OCI-M1 (cell line): ENCODE measurements around the gene LRFN5.
A peak's percentile ranks its signal among the peaks of the same experiment; 100 is the strongest.

Source experiments
- DNase-seq: peaks from one replicate; lab custom pipeline; 2025; lab: John Stamatoyannopoulos, UW

LRFN5 gene

DNA sequence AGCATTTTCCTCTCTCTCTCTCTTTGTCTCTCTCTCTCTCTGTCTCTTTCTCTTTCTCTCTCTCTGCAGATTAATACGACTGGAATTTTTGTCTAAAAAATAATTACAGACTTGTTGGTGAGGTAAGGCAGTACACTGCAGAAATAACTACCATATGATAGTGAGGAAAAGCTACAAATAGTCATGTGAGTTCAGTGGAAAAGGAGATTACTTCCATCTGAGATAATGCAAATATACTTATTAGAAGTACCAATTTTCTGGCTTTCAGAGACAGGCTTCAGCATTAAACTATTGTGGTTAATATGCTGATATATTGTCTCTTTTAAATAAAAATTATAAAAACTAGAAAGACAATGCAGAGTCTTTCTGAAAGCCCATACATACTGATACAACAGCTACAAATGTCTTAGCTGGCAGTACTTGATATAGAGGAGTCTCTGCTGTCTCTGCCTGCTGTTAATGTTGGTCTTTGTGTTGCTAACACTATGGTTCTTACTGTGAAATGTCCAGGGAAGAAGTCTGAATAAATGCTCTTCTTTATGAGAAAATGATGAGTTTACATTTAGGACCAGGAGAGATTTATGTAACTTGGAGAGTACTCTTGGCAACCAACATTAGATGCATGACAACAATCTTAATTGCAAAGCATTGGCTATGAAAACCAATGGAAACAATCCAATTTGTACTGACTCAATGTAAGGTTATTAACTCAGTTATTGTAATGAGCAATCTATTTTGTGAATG, 167.0 kb downstream of the LRFN5 start:
- no peak for DNase-seq

DNA sequence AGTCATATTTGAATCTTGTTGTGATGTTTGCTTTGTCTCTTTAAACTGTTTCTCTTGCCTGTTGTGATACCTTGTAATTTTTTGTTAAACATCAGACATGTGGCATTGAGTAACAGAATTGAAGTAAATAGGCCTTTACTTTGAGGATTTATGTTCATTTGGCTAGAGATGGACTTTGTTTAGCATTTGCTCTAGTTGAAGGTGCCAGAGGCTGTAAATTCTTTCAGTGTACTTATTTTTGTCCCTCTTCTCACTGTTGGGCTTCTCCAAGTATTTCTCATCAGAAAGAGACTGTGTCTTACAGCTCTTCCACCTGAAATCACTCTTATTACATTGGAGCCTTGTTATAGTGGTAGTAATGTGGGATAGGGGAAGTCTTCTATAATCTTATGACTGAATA, 175.8 kb downstream of the LRFN5 start:
- DNase-seq = no peak

DNA sequence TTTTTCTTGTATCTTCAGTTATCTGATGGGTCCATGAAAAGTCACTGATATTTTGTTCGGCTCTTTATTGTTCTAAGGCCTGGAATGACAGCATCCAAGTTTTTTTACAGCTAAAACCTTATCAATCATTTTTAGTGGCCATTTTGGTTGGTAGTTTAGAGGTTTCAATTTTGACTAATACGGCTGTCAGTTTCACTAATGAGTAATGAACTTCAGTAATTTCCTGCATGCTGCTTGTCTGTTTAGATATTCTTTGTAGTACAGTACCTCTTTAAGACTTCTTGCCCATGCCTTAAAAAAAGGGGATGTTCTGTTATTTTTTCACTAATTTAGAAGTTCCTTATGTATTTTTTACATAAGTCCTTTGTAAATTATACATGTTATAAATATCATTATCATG, 176.7 kb downstream of the LRFN5 start:
- DNase-seq = no peak

DNA sequence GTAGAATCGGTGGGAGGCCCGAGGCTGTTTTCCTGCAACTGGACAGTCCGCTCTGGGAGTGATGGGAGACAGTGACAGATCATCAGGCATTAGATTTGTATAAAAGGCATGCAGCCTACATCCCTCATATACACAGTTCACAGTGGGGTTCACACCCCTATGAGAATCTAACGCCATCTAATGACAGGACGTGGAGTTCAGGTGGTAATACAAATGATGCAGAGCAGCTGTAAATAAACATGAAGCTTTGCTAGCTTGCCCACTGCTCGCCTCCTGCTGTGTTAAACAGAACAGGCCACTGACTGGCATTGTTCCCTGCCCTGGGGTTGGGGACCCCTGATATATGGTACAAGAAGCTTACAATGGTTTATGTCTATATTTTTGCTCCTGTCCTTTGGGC, 179.0 kb downstream of the LRFN5 start:
- no peak for DNase-seq

DNA sequence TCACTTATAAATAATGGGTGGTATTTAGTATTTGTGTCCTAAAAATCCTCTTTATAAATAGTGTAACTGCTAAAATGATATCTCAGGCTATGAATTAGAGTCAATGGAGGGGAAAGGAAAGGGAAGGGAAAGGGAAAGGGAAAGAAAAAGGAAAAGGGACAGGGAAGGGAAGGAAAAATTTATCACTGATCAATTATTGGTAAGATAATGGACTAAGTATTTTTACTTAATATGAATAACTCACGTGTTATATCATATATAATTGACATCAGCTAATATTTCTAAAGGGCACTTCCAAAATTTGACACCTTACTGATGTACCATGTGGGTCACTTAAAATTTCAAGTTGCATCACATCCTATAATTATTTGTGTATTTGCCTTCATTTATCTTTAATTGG, 193.1 kb downstream of the LRFN5 start:
- DNase-seq = no peak

DNA sequence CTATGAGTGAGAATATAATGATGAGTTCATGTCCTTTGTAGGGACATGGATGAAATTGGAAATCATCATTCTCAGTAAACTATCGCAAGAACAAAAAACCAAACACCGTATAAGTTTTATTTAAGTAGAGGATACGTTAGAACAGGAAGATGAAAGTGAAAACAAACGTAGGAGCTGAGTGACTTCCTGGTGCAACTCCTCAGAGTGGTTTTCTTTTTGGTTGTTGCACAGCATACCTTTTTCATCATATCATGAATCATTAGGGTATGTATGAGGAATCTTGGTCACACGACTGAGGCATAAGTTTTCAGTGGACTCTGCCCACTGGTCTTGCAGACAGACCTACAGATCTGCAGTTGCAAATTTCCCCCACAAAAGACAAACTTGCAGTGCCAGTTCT, 199.0 kb downstream of the LRFN5 start:
- no peak for DNase-seq

DNA sequence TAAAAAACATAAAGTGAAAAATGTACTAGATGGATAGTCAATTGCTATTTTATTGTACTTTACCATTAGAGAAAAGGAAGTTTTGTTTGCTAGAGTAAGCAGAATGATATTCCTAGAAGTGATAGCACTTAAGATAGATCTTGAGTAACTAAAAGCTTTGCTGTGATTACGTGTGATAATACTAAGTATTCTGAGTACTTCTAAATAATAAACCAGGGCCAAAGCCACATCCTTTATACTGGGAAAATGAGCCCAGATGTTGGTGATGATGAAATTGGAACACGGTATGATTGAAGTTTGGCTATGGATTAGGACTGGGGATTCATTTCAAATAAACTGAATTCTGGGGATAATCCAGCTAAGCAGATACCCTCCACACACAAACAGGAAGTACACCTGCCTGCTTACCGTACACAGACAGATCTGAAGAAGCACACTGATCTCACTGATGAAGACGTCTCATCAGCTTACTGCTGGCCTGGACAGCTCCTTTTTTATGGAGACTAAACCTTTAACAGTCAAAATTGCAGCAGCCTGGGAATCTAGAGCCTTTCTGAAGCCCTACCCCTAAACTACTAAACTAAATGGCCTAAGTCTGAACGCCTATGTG, 199.8 kb downstream of the LRFN5 start:
- DNase-seq = no peak

DNA sequence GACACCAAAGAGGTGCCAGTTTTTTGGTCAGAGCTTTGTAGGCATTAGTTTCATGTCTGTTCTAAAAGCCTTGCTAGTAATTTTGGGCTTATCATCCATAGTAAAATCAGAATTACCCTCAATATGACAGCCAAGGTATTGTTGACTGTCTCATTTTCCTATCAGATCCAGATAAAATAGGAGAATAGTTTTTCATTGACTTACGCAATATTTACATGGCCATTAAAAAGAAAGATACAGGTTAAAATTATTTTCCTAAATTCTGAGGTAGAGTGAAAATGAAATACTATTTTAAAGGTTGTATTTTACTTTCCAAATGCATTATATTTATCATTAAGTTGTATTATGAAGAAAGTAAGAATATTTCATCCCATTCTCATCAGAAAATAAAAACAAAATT, 203.7 kb downstream of the LRFN5 start:
- DNase-seq = no peak

DNA sequence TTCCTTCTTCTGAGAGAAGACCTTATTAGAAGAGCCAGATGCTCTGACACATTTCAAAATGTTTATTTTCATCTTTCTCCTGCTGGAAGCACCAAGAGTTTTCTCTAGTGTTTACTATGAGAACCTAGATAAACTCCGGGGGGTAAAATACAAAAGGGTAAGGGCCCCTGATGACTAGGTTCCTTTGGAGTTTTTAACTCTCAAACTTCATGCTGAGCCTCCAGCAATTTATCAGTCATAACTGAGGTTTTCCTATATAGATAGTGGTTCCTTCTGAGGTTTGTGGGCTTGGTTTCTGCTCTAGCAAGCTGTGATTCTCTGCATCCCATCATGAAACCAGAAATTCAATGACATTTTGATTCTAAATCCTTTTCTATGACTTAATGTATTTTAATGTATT, 210.9 kb downstream of the LRFN5 start:
- peak; percentile 16 for DNase-seq

DNA sequence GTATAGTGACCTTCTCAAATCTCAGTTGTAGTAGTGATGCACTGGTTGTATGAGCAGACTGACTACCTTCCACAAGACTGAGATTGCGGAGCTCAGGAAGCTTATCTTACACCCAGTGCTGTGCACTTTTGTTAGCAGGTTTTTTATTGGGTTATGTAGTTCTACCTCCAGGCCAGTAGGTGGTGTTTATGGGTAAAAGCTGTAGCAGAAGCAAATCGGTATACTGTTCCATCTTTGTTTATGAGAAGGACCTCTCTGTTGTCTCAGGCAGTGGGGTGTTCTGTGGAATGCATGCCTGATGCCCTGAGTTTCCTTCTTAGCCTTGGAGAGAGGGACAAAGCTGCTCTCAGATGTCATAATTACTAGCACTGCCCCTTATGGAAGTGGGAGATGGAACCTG, 217.8 kb downstream of the LRFN5 start:
- DNase-seq = no peak

DNA sequence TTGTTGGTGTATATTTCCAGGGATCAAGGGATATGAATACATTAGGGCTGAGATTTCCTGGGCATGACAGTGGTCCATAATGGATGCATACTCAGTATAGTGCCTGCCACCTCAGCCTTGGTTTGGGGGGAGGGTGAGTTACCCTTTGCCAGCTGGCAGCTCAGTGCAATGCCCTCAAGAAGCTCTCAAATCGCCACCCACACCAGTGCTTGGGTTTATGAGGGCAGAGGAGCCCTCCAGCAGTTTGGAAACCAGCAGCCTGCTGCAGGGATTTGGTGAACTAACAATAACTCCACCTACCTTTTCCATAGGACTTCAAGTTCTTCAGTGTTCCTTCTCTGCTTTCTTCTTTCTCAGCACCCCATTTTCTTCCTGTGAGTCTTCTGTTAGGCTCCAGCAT, 218.9 kb downstream of the LRFN5 start:
- no peak for DNase-seq

DNA sequence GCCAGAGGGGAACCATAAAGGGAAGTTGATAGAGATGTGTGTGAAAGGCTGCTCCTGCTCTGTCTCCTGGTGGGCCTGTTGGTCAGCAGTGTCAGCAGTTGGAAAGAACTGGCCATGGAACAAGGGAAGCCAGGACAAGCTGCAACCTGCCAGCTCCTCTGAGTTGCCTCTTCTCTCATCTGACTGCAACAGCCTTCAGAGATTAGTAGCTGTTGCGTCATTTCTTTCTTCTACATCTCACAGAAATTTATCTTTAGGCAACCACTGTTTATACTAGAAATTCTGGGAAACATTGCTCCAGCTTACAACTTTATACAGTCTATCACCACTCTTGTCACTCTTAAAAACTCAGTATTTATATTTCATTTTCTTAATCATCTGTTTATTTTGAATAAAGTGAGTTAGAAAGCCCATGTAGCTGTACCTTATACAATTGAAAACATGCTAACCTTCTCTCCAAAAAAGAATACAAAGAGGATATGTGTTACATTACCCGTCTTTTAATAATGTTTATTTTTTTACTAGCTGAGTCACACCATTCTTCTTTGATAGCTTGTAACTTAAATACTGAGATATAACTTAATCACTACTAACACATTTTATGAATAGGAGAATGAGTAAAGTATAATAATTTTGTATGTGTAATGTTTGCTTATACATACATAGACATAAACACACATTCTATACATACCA, 224.2 kb downstream of the LRFN5 start:
- DNase-seq = peak; percentile 81

DNA sequence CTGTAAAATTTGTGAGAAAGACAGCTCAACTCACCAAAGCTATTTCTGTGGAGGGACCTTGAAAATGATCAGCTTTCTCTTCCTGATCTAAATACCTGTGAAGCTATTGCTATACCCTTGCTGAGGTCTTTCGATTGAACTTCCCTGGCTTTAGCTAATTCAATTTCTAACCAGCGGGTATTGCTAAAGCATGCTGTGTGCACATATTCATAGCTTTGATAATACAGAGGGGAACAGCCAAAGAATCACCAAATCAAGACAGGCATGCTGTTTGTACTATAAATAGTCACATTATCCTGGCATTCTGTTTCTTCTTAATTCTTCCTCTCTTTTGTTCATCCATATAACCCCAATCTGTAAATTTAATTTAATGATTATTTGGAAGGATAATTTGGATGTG, 233.0 kb downstream of the LRFN5 start:
- no peak for DNase-seq

DNA sequence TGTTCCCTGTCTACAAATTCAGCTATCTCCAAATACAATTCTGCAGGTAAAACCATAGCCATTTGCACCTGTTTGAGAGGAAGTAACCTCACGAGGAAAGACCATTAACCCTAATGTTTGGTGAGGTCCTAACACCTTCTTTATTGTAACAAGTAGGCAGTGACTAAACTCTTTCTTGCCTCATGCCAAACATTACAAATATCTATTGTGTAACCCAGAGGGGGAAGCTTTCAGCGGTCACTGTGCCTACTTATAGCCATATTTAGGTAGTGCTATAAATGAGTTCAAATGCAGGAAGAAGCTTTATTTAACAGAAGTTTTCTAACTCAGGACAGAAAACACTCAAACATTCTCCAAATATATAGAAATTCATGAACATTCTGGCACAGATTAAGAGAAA, 252.7 kb downstream of the LRFN5 start:
- no peak for DNase-seq

DNA sequence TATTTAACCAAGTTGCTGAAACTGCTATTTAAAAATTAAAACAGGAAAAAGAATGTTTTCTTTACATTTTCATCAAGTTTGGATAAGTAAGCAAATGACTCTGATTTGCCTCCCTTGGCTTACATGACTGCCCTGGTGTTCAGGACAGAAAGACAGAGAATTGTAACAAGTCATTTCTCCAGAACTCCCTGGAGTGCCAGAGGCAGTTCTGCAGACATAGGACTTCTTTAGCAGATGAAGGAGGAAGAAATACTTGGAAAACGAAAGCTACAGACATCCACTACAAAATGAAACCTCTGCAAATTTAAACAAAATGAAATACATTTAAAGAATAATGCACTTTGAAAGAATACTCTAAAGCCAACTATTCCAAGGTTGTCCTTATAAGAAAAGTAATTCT, 253.9 kb downstream of the LRFN5 start:
- peak; percentile 3 for DNase-seq

DNA sequence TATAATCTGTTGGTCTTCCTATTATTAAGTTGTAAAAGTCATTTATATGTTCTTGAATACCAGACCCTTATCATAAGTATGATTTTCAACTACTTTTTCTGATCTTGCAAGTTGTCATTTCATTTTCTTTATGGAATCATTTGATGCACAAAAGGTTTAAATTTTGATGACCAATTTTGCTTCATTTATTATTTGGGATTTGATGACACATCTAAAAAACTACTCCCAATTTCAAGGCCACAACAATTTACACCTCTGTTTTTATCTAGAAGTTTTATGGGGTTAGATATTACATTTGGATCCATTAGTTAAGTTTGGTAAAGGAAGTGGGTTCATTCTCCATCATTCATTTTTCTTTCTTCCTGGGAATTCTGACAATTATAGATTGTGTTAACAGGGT, 259.2 kb downstream of the LRFN5 start:
- DNase-seq = no peak

DNA sequence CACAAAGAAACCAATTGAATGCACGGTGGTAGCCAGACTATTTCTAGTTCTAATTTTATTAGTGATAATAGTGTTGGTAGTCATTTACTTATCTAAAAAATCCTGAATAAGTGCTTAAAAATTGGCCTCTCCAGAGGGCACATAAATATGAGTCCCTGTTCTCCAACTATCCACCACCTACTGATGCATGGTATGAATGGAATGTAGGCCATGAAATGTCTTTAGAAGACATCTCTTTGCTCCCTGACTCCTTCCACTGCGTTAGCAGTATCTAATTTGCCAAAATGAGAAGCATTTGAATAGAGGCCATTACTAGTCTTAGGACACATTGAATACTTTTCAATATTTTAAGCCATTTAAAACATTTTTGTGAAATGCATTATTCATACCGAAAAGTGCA, 261.7 kb downstream of the LRFN5 start:
- DNase-seq = no peak

DNA sequence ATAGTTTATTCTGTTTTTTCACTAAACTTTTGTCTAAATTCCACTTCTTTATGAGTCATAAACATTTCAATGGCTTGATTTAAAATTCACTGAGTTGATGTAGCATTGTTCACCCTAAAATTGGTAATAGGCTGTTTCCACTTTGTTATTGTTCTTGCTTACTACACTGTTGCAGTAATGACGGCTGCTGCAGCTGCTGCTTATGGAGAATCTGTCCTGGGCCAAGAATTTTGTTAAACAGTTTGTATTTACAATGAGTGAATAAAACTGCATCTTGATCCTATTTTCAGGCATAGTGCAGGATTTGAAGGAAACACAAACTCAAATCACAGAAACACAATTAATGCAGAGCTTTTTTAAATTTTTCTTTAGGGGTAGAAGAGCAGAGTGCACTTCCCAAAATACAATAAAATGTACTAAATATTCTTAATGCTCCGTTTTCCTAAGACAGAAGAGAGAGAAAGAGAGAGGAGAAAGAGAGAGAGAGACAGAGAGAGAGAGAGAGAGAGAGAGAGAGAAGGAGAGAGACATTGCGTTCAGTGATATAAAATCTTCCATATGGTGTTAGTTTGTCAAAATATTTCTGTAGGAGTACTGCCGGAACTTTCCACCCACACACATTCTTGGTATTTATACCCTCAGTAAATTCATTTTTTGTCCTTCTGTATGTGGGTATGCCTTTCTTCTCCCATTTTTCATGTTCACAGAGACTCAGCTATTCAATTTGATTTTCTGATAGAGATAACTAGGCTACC, 266.4 kb downstream of the LRFN5 start:
- no peak for DNase-seq

DNA sequence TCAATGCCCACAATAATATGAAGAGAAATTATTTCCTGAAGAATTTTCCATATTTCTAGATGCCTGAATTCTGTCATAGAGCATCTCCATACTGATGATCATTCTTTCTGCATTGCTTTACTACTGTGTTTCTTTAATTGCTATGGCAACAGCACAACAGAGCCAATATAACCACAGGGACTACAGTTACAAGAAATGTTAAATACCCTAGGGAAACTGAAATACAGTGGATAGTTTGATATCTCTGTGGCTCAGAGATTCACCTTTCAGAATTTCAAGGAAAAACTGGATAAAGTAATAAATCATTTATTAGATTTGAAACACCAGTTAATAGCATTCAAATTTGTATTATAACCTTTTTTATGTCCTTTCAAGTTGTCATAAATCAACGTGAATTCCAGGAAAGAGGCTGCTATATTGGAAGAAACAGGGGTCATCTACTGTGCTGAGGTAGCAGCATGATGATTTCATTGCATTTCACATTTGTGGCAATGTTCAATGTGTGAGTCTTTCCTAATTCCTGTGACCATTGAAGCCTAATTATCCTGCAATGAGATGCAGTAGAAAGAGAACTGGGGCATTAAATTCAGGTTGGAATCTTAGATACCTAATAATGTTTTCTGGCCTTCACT, 267.1 kb downstream of the LRFN5 start:
- DNase-seq = no peak

DNA sequence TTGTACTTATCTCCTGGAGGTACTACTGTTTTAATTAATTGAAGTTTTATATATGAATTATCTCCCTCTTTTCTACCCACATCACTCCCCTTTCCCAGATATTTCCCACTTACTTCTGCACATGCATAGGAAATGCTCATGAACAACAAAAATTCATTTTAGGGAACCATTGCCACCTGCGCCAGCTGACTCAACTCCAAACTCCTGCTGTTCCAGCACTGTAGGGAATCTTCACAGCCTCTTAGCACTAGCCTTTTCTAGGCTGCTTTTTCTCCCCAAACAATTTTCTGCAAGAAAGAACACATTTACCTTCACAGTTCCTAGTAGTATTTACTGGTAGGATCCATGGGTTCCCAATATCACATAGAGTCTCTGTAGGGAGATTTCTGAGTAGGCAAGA, 268.4 kb downstream of the LRFN5 start:
- DNase-seq = no peak

DNA sequence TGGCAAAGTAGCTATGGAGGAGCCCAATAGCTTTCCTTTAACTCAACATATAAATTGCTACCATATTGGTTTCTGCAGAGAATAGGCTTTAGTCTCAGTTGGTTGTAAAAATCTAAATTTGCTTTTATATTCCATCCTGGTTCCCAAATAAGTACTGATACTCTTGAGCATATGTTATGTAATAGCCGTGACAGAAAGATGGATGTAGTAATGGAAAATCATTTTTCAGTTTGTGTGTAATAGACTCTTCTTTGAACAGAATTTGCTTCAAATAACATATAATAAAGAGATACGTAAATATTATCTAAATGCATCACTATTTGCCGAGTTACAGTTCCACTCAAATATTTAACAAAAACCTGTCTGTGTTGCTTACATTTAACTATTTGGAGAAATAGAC, 271.6 kb downstream of the LRFN5 start:
- DNase-seq = no peak

DNA sequence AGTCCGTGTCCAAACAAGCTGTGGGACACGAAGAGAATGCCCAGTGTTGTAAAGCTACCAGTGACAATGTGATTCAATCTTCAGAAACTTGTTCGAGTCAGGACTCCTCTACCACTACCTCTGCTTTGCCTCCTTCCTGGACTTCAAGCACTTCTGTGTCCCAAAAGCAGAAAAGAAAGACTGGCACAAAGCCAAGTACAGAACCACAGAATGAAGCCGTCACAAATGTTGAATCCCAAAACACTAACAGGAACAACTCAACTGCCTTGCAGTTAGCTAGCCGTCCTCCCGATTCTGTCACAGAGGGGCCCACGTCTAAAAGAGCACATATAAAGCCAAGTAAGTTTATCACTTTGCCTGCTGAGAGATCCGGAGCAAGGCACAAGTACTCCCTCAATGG, 284.9 kb downstream of the LRFN5 start:
- DNase-seq = no peak
